K562 (cell line): ENCODE measurements around the gene CRYBG1. TPM values are rescaled to one million over a fixed set of nuclear protein-coding genes. Genes with fewer than 3 reads are reported as not detected.
A peak's percentile ranks its signal among the peaks of the same experiment; 100 is the strongest.

Experiments used
- ATAC-seq: fragments of 200-7000 bp; cut with Tn5 transposase; 3 replicates; pipeline ENCODE4 v1.9.1; 2020; ENCODE audit warnings: moderate library complexity
- BruUV-seq: library from RNA; stranded (reverse); fragments of 400-500 nt; replicated peaks from 2 replicates; lab custom pipeline; 2021; lab: Mats Ljungman, UMichigan
- CTCF ChIA-PET: fragments of 300-600 bp; formaldehyde crosslinking; extraction: SDS; loops from one replicate; lab custom pipeline; 2021; ENCODE audit warnings: low intra/inter-chr PET ratio; lab: Yijun Ruan, JAX
- POLR2A ChIA-PET: fragments of 300-600, 350-650 bp; sonication (Branson Sonifier 250); formaldehyde crosslinking; extraction: SDS; loops from one replicate; lab custom pipeline; 2021; ENCODE audit warnings: antibody characterized with exemption, inconsistent platforms; lab: Yijun Ruan, JAX
- DNase-seq, 4 experiments: peaks; one replicate each; pipeline versions ENCODE4 v3.0.0 to v3.0.0-alpha.2; 2011 to 2018; ENCODE audit warnings: low spot score in 3 of 4, mixed read lengths in 3 of 4; ENCODE audit errors: extremely low read depth in 1 of 4
- FAIRE-seq: peaks from 2 replicates; lab custom pipeline; 2011; peaks lifted over from hg19 to GRCh38; lab: Jason Lieb, UNC
- H2AFZ ChIP-seq: 2 replicates; pipeline ENCODE4 v1.6.0; 2011; ENCODE audit warnings: low read depth, low read length, control low read depth, inconsistent platforms
- H3K27ac ChIP-seq: fragments of 200-600 bp; 3 replicates; pipeline ENCODE4 v1.8.0; 2011; ENCODE audit warnings: low read depth, mild to moderate bottlenecking, control low read depth, inconsistent platforms, low read length, moderate library complexity, mixed read lengths; ENCODE audit errors: extremely low read depth
- H3K27me3 ChIP-seq, 2 experiments: fragments of 300-600 bp in 1 of 2; 2 replicates in 1 of 2; 3 replicates in 1 of 2; pipeline versions ENCODE4 v1.6.0 to v1.8.0; 2011; ENCODE audit warnings: inconsistent platforms in 2 of 2, low read length in 2 of 2, mild to moderate bottlenecking in 1 of 2, mixed read lengths in 1 of 2, moderate library complexity in 1 of 2; ENCODE audit not compliant: control insufficient read depth in 2 of 2, insufficient read depth in 2 of 2
- H3K36me3 ChIP-seq: fragments of 300-600 bp; 3 replicates; pipeline ENCODE4 v1.8.0; 2011; ENCODE audit warnings: mild to moderate bottlenecking, low read length, inconsistent platforms; ENCODE audit not compliant: control insufficient read depth, insufficient read depth
- H3K4me1 ChIP-seq, 2 experiments: fragments of 200-600 bp in 1 of 2; replicated peaks in 1 of 2; 2 replicates in 1 of 2; 3 replicates in 1 of 2; pipeline versions ENCODE4 v1.5.1 to v1.8.0; 2011; ENCODE audit warnings: inconsistent platforms in 2 of 2, low read length in 2 of 2, mild to moderate bottlenecking in 1 of 2, mixed read lengths in 1 of 2, moderate library complexity in 1 of 2; ENCODE audit not compliant: control insufficient read depth in 2 of 2, insufficient read depth in 2 of 2
- H3K4me2 ChIP-seq: 2 replicates; pipeline ENCODE4 v1.6.1; 2011; ENCODE audit warnings: low read length, control low read depth, inconsistent platforms, mixed read lengths; ENCODE audit not compliant: insufficient read depth
- H3K4me3 ChIP-seq: fragments of 200-600 bp; sonication (generic), shearing (Covaris generic); 2 replicates; pipeline ENCODE4 v1.5.1; 2016; ENCODE audit warnings: control low read depth, inconsistent platforms
- H3K79me2 ChIP-seq: fragments of 200-600 bp; 3 replicates; pipeline ENCODE4 v1.8.0; 2011; ENCODE audit warnings: low read length, inconsistent platforms; ENCODE audit not compliant: control insufficient read depth, insufficient read depth
- H3K9ac ChIP-seq, 2 experiments: 2 replicates each; pipeline versions ENCODE4 v1.6.0 to v1.6.1; 2011; ENCODE audit warnings: low read depth in 2 of 2, low read length in 2 of 2, control low read depth in 1 of 2, inconsistent platforms in 1 of 2, mild to moderate bottlenecking in 1 of 2, mixed read lengths in 1 of 2; ENCODE audit not compliant: insufficient read depth in 1 of 2
- H3K9me1 ChIP-seq: one replicate; pipeline ENCODE4 v1.6.0; 2011; ENCODE audit warnings: inconsistent platforms, mild to moderate bottlenecking, low read length, moderate library complexity; ENCODE audit not compliant: control insufficient read depth, insufficient read depth
- H3K9me3 ChIP-seq: replicated peaks from 2 replicates; pipeline ENCODE4 v1.5.1; 2011; ENCODE audit warnings: low read depth, low read length, inconsistent platforms; ENCODE audit not compliant: control insufficient read depth, insufficient read depth
- H4K20me1 ChIP-seq: replicated peaks from 2 replicates; pipeline ENCODE4 v1.6.1; 2011; ENCODE audit warnings: low read length, inconsistent platforms, mixed read lengths; ENCODE audit not compliant: control insufficient read depth, insufficient read depth
- CCAR2 ChIP-seq: fragments of 200-400 bp; formaldehyde crosslinking; IDR thresholded peaks from 2 replicates; pipeline ENCODE4 v1.6.1; 2017; ENCODE audit warnings: mild to moderate bottlenecking, low read depth, low read length
- TEAD2 ChIP-seq: fragments of 450-650 bp; IDR thresholded peaks from 2 replicates; pipeline ENCODE4 v1.6.1; 2016; ENCODE audit warnings: missing genetic modification characterization, control low read depth, missing compliant biosample characterization
- ZFP1 ChIP-seq: fragments of 450-650 bp; formaldehyde crosslinking; IDR thresholded peaks from 2 replicates; pipeline ENCODE4 v1.4.0; 2020; ENCODE audit warnings: mild to moderate bottlenecking, mixed read lengths
- WGBS: fragments of 100-300 bp; shearing (Covaris generic); methylation state at CpG from one replicate; pipeline ENCODE4 v1.1.6; 2016; ENCODE audit warnings: low coverage, mixed read lengths; ENCODE audit not compliant: insufficient coverage; ENCODE audit errors: missing lambda C conversion rate; 5-methylcytosine and 5-hydroxymethylcytosine counted together
- in situ Hi-C: fragments of 300-500 bp; cut with MboI; formaldehyde crosslinking; loops from 4 replicates; pipeline ENCODE4 v1.15.0; 2018; ENCODE audit warnings: inconsistent platforms, mixed read lengths
- intact Hi-C: fragments of 100-400 bp; cut with micrococcal nuclease; formaldehyde crosslinking; loops from 2 replicates; pipeline ENCODE4 v1.14.2; 2022
- polyA plus RNA-seq, 8 experiments: library from polyadenylated mRNA; depleted of rRNA in 4 of 8; stranded (reverse) in 5 of 8; unstranded in 3 of 8; fragments of >200 nt; fragmentation: Nextera tagmentation in 2 of 8; fragmentation: Illumina TruSeq in 1 of 8; extraction: Ambion mirVana in 2 of 8; extraction: Trizol in 1 of 8; gene quantifications; 2 replicates each; pipeline versions ENCODE4 v1.2.1 to v1.2.3, GENCODE V29; 2011 to 2014; ENCODE audit warnings: inconsistent platforms in 1 of 8, missing spikeins in 1 of 8
- total RNA-seq, 7 experiments: library from RNA; depleted of rRNA in 6 of 7; stranded (reverse); fragments of >200 nt in 6 of 7; fragmentation: Illumina TruSeq in 2 of 7; extraction: Trizol in 2 of 7; gene quantifications; 2 replicates each; pipeline versions ENCODE4 v1.2.1 to v1.2.3, GENCODE V29; 2011 to 2021; ENCODE audit warnings: low replicate concordance in 1 of 7
- TF ChIP-seq, protein P1 (sequence below): sonication (generic); formaldehyde crosslinking; IDR thresholded peaks from 2 replicates; pipeline ENCODE4 v1.9.0; 2022; ENCODE audit warnings: mild to moderate bottlenecking, missing genetic modification reagents
- TF ChIP-seq, protein P2 (sequence below), 3 experiments: IDR thresholded peaks in 2 of 3; conservative IDR thresholded peaks in 1 of 3; 2 replicates each; pipeline ENCODE4 v1.5.1; 2011 to 2012; ENCODE audit warnings: low read length in 3 of 3, mild to moderate bottlenecking in 3 of 3, control low read depth in 2 of 3, improper control_type of control experiment in 1 of 3, inconsistent platforms in 1 of 3, low read depth in 1 of 3, mixed read lengths in 1 of 3, moderate library complexity in 1 of 3; ENCODE audit not compliant: insufficient read depth in 2 of 3
- TF ChIP-seq, protein P3 (sequence below), 2 experiments: fragments of 450-650 bp; formaldehyde crosslinking in 1 of 2; IDR thresholded peaks; 2 replicates each; pipeline versions ENCODE4 v1.4.0 to v1.6.1; 2014 to 2020; ENCODE audit warnings: mild to moderate bottlenecking in 2 of 2, borderline replicate concordance in 1 of 2, low read depth in 1 of 2
- TF ChIP-seq, protein P4 (sequence below): sonication (generic); formaldehyde crosslinking; IDR thresholded peaks from 2 replicates; pipeline ENCODE4 v1.8.0; 2022; ENCODE audit warnings: mild to moderate bottlenecking, missing genetic modification reagents
- TF ChIP-seq, protein P5 (sequence below): fragments of 450-650 bp; IDR thresholded peaks from 2 replicates; pipeline ENCODE4 v1.6.1; 2017; ENCODE audit warnings: mild to moderate bottlenecking, moderate library complexity

Gene CRYBG1
- total and polyA plus RNA-seq, 9 of the 15 experiments (the other 6 are each of a cell fraction or from before 2014, with no cell fraction given), result 0.07 to 0.47 (median 0.11) TPM

DNA sequence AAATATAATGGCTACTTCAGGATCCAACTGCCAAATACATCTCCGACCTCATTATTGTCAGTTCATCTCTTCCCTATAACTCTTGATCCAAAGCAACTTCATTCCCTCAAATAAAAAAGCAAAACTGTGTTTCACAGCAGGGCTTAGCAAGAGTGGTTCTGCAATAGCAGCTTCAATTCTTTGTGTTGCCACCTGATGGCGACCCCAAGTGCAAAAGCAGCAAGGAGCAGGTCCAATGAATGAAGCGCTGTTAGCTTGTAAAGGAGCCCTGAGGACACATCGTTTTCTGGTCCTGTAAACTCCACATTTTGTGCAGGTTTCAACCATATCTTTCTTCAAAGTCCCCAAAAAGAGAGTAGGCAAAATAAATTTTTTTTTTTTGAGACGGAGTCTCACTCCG lies 249.2 kb downstream of the CRYBG1 start:
- Histone ChIP-seq H3K9me1 (no peaks in the 10 kb centered on the region), H3K4me3 (no peak overlapping the region), H3K79me2 (no peaks in the 10 kb centered on the region), H3K9ac (no peak overlapping the region), H3K4me2 (no peak overlapping the region), H3K36me3 (peaks cover 7% of the 10 kb centered on the region; the same call in 1 of the 3 replicates), H3K4me1 (no peaks in the 10 kb centered on the region), H2AFZ (no peak overlapping the region), H3K27me3 (no peaks in the 10 kb centered on the region), H3K9me3 (no peaks in the 10 kb centered on the region), H4K20me1 (no peaks in the 10 kb centered on the region), H3K27ac (no peak overlapping the region)
- ATAC-seq (peak; percentile 70; the same call in 2 of the 3 replicates), FAIRE-seq (no peak), DNase-seq (peak in 1 of 4 experiments; percentile 32)
- ChIA-PET POLR2A (no interaction called here), CTCF (interaction anchor here (2.2 kb wide), 1 partner anchor 370 kb away, joined by 7 read pairs; no protein-coding TSS in a partner anchor)
- WGBS, result 60% methylated on average over 6 of the region's 6 CpGs
- in situ Hi-C loops, result no loop called here
- intact Hi-C loops, result no loop called here
- BruUV-seq, result no TSS peak
- TF ChIP-seq ZFP1 (CRISPR knock-in tag), result no peak
- TF ChIP-seq, protein P1, sequence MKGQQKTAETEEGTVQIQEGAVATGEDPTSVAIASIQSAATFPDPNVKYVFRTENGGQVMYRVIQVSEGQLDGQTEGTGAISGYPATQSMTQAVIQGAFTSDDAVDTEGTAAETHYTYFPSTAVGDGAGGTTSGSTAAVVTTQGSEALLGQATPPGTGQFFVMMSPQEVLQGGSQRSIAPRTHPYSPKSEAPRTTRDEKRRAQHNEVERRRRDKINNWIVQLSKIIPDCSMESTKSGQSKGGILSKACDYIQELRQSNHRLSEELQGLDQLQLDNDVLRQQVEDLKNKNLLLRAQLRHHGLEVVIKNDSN (CRISPR knock-in tag), result no peak
- TF ChIP-seq, protein P2, sequence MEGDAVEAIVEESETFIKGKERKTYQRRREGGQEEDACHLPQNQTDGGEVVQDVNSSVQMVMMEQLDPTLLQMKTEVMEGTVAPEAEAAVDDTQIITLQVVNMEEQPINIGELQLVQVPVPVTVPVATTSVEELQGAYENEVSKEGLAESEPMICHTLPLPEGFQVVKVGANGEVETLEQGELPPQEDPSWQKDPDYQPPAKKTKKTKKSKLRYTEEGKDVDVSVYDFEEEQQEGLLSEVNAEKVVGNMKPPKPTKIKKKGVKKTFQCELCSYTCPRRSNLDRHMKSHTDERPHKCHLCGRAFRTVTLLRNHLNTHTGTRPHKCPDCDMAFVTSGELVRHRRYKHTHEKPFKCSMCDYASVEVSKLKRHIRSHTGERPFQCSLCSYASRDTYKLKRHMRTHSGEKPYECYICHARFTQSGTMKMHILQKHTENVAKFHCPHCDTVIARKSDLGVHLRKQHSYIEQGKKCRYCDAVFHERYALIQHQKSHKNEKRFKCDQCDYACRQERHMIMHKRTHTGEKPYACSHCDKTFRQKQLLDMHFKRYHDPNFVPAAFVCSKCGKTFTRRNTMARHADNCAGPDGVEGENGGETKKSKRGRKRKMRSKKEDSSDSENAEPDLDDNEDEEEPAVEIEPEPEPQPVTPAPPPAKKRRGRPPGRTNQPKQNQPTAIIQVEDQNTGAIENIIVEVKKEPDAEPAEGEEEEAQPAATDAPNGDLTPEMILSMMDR (IDR thresholded peaks at IDR 0.05 in 2 of 3, conservative IDR thresholded peaks at IDR 0.05 in 1 of 3; ENCODE audit: insufficient read depth in 2 of 3, low read depth in 1 of 3, low read length in 3 of 3), result peak; percentile 27 to 47 (median 36); a peak in 3 of 6 replicates
- no peak for TF ChIP-seq TEAD2 (tag)
- no peak for TF ChIP-seq CCAR2
- TF ChIP-seq, protein P3, sequence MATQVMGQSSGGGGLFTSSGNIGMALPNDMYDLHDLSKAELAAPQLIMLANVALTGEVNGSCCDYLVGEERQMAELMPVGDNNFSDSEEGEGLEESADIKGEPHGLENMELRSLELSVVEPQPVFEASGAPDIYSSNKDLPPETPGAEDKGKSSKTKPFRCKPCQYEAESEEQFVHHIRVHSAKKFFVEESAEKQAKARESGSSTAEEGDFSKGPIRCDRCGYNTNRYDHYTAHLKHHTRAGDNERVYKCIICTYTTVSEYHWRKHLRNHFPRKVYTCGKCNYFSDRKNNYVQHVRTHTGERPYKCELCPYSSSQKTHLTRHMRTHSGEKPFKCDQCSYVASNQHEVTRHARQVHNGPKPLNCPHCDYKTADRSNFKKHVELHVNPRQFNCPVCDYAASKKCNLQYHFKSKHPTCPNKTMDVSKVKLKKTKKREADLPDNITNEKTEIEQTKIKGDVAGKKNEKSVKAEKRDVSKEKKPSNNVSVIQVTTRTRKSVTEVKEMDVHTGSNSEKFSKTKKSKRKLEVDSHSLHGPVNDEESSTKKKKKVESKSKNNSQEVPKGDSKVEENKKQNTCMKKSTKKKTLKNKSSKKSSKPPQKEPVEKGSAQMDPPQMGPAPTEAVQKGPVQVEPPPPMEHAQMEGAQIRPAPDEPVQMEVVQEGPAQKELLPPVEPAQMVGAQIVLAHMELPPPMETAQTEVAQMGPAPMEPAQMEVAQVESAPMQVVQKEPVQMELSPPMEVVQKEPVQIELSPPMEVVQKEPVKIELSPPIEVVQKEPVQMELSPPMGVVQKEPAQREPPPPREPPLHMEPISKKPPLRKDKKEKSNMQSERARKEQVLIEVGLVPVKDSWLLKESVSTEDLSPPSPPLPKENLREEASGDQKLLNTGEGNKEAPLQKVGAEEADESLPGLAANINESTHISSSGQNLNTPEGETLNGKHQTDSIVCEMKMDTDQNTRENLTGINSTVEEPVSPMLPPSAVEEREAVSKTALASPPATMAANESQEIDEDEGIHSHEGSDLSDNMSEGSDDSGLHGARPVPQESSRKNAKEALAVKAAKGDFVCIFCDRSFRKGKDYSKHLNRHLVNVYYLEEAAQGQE (IDR thresholded peaks at IDR 0.05; ENCODE audit: borderline replicate concordance), result peak; percentile 30; the same call in 1 of the 2 replicates
- TF ChIP-seq, protein P3 (CRISPR knock-in tag; IDR thresholded peaks at IDR 0.05; ENCODE audit: low read depth), result no peak
- TF ChIP-seq, protein P4, sequence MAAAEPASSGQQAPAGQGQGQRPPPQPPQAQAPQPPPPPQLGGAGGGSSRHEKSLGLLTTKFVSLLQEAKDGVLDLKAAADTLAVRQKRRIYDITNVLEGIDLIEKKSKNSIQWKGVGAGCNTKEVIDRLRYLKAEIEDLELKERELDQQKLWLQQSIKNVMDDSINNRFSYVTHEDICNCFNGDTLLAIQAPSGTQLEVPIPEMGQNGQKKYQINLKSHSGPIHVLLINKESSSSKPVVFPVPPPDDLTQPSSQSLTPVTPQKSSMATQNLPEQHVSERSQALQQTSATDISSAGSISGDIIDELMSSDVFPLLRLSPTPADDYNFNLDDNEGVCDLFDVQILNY (CRISPR knock-in tag), result no peak
- TF ChIP-seq, protein P5, sequence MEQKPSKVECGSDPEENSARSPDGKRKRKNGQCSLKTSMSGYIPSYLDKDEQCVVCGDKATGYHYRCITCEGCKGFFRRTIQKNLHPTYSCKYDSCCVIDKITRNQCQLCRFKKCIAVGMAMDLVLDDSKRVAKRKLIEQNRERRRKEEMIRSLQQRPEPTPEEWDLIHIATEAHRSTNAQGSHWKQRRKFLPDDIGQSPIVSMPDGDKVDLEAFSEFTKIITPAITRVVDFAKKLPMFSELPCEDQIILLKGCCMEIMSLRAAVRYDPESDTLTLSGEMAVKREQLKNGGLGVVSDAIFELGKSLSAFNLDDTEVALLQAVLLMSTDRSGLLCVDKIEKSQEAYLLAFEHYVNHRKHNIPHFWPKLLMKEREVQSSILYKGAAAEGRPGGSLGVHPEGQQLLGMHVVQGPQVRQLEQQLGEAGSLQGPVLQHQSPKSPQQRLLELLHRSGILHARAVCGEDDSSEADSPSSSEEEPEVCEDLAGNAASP, result no peak
